Esophagus mucosa (tissue), 1 donor: ENCODE measurements around the gene AIF1L. TPM values are rescaled to one million over a fixed set of nuclear protein-coding genes. Genes with fewer than 3 reads are reported as not detected.
A peak's percentile ranks its signal among the peaks of the same experiment; 100 is the strongest.

Source experiments
- ATAC-seq: fragments of 200-7000 bp; cut with Tn5 transposase; one replicate; pipeline ENCODE4 v1.9.1; 2020
- total RNA-seq: library from RNA; stranded (reverse); gene quantifications from one replicate; pipeline ENCODE4 v1.2.4, GENCODE V29; 2023
- donor health status: DM: yes; HTN: yes; CAD: no.

The AIF1L gene
- 63.3 TPM for total RNA-seq

DNA sequence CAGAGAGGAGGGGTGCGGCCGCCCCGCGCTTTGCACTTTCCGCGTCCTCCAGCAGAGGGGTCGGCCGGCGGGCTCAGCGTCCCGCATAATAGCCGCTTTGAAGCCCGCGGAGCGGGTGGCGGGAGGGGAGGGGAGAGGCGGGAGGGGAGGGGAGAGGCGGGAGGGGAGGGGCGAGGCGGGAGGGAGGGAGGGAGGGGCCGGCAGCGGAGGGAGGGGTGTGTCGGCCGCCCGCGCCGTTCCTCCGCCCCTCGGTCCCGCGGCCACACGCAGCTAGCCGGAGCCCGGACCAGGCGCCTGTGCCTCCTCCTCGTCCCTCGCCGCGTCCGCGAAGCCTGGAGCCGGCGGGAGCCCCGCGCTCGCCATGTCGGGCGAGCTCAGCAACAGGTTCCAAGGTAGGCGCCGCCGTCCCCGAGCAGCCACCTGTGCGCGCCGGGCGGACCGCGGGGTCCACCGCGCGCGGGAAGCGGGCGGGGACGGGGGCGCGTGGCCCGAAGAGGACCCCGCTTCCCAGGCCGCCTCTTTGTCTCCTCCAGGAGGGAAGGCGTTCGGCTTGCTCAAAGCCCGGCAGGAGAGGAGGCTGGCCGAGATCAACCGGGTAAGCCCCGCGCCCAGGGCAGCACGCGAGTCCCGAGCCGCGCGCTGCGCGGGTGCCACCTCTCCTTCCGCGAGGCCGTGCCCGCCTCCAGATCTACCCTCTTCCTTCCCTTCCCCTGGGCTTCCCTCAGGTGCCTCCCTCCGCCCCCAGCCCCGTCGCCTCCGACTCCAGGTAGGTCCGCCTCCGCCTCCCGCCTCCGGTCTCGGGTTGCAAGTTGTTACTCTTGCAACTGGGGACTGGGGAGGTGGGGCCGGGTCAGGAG is at the start of gene AIF1L:
AIF1L (plus strand) TSS at position 263 of the 857 bp plus-strand sequence; CDS start at position 362, 99 bp downstream.
- peak; percentile 3 for ATAC-seq

DNA sequence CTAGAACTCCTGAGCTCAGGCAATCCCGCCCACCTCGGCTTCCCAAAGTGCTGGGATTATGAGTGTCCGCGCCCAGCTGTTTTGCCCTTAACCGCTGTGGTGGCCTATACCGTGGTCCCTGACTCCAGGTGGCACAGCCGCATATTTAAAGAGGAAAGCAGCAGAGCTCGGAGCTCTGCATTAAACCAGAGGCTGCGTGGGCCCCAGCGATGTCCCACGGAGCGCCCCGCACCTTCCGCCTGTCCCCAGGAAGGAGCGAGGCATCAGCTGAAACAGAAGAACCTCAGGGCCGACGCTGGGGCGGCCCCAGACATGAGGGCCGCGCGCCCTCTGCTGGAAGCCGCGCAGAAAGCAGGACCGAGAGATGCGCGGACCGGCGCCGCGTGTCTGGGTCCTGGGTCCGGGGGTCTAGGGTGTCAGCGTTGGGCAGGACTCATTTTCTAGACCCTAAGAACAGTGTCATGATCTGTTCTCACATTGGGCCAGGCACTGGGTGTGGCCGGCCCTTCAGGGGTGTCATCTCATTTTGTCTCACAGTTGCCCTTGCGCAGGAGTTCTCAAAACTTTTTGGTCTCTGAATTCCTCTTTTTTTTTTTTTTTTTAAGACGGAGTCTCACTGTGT is 49.6 kb upstream of the AIF1L start:
- peak; percentile 78 for ATAC-seq

DNA sequence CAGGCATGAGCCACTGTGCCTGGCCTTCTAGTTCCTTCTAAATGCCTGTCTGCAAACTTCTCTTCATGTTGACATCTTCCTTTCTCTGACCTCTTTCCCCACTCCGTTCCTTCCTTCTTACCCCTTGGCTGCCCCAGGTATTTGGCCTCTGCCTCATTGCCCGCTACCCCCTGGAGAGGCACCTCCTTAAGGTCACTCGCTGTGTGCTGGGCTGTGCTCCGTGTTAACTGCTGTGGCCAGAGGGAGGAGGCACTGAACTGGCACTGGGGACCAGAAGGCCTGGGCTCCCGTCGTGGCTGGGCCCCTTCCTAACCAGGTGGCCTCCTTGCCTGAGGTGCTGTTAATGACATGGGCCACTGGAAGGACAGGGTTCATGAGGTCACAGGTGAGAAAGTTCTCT is 48.0 kb upstream of the AIF1L start:
- ATAC-seq: no peak

DNA sequence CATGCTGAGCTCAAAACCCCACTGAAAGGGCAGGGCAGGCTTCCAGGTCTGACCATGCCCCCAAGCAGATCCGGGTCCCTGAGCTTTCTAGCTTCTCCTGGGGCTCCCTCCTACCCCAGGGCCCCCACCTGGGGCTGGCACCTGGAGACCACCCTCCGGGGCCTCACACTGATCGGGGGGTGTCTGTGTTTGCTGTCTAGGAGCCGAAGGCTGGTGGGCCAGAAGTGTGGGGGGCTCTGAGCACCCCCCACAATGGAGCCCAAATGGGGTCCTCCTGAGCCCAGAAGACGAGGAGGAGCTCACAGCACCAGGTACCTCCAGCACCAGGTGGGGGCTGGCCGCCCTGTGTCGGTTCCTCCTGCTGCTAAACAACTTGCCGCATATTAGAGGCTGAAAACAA is 47.5 kb upstream of the AIF1L start:
- no peak for ATAC-seq

DNA sequence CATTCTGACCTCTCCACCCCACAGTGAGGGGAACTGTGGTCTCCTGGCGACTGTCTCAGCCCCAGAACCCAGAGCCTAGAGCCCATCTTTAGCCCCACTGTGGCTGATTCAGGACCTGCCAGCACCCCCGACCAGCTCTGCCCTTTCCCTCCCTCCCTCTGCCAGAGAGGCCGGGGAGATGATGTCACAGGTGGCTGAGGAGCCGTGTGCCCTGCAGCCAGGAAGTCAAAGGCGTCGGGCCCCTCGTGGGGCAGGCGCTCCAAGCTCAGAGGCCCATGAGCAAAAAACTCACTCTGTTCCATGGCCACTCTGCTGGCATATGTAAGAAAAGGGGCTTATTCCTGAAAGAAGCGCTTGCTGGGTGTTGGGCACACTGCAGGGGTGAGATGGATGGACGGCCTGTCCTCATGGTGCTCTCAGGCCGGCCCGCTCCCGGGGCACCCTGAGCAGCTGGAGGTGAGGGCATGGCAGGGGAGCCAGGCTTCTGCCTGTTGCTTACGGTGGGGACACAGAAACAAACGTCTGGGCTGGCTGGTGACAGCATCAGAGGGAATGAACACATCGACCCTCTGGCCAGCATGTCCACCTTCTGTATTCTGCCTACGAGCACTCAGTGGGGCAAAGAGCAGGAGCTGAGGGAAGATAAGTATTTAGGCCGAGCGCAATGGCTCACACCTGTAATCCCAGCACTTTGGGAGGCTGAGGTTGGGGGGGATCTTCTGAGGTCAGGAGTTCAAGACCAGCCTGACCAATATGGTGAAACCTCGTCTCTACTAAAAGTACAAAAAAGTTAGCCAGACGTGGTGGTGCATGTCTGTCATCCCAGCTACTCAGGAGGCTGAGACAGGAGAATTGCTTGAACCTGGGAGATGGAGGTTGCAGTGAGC is 46.3 kb upstream of the AIF1L start:
- no peak for ATAC-seq

DNA sequence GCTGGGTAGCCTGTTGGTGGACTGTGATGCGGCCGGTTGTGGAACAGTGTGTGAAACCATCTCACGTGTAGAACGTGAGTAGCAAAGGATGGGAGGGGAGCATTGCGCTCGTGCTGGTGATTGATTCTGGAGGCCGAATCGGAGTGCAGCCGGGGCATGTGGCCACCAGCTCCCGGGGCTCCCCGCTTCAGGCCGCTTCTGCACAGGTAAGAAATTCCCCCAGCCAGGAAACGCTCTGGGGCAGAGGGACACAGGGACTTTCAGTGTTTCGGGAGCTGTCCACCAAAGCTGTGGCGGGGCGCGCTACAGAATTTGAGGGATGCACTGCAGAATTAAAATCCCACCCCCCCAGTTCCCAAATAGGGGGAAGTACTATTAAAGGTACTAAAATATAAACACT is 45.5 kb upstream of the AIF1L start:
- no peak for ATAC-seq

DNA sequence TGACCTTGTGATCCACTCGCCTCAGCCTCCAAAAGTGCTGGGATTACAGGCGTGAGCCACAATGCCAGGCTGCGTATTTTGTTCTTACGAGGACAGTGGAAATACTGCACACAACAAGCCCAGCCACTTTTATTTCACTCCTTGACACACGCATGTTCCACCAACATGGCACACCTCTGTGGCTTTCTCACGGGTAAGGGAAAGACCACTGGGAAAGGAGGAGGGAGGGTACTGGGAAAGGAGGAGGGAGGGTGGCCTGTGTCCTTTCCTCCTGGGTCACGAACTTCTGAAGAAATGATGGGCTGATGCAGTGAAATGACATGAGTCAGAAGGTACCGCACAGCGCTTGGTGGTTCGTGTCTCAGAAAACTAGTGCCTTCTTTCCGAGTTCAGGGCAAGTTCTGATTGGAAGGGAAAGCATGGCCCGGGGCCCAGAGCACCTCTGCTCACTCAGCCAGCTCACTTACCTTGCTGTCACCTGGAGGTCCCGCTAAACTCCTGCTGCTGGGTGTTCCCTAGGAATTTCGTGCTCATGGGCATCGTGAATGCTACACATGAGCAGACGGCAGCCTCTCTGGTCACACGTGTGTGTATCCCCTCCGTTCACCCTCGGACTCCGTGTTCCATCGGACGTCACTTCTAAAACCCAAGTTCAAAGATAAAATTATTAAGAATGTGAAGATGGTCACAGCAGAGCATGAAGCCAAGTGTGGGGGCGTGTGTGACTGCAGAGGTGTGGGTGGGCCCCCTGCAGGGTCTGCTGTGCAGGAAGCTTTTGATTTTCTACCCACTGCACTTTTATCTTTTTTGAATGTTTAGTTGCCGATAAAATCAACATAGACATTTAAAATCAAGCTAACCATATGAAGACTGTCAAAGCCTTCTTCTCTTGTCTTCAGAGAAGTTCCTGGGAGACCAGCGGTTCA is 44.5 kb upstream of the AIF1L start:
- ATAC-seq: peak; percentile 6

DNA sequence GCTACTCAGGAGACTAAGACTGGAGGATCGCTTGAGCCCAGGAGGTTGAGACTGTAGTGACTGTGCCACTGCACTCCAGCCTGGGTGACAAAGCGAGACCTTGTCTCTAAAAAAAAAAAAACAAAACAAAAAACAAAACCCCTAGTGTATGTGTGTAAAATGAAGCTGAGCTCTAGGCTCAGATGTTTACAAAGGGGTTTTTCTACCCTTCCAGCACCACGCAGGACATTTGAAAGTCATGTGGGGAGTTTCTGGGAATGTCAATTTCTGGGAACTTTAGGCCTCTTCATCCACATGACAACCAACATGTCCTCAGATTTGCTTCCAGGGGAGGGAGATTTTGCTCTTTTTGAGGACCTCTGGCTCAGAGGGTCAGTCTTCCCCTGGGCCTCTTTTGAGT is 42.4 kb upstream of the AIF1L start:
- ATAC-seq: no peak

DNA sequence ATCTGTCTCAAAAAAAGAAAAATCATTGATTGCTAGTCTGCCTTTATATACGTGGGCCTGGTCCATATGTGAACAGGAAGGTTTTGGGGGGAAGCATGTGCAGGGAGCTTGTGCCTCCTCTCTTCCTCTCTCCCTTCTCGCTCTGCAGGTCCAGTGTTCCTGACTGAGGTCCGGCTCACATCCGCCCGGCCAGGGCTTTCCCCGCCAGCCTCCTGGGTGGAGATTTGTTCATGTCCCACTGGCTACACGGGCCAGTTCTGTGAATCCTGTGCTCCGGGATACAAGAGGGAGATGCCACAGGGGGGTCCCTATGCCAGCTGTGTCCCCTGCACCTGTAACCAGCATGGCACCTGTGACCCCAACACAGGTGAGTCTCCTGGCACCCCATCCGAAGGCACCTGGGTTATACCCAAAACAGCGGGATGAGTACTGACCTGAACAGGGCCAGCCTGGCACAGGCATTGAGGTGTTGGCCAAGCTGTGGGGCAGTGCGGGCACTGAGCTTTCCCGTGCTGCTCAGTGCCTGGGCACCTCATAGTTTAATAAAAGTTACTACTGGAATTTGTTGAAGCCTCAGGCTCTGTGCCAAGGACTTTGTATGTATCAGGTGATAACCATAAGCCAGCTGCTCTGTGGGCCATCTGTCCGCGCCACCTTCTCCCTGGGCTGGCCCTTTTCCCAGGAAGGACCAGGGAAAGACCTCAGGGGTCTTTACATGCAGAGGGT is 39.4 kb upstream of the AIF1L start:
- ATAC-seq: no peak

DNA sequence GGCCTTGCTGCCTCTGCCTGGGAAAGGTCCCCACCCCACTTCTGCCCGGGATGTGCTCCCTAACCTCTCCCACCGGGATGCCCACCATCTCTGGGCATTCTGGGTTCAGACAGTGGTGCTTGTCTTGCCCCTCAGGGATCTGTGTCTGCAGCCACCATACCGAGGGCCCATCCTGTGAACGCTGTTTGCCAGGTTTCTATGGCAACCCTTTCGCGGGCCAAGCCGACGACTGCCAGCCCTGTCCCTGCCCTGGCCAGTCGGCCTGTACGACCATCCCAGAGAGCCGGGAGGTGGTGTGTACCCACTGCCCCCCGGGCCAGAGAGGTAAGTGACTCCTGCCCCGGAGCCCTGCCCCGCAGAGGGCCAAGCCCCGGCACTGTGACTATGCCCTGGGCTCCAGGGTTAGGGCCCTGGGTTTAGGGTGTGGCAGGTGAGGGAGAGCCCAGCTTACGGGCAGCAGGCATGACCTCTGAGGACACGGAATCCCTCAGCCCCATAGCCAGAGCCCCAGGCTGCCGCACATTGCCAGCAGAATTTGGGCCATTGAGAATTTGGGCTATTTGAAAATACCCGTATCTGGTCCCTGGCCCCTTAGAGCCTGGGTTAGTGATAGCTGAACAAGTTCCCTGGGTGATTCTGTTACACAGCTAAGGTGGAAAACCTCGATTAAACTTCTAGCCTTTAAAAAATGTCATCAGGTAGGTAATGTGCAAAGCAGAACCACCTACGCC is 35.3 kb upstream of the AIF1L start:
- ATAC-seq: peak; percentile 22

DNA sequence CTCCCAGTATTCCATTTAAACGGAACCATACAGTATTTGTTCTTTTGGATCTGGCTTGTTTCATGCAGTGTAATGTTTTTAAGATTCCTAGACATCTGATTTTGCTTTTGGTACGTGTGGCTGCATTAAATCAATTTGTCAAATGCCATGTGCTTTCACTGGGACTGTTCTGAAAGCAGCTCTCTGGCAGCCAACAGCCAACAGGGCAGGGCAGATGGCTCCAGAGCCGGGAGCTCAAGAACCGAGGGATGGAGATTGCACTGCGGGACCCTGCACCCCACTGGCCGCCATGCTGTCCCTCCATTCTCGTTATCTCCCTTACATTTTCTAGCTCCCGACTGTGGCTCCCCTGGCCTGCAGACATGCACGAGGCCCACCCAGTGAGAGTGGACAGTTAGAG is 33.4 kb upstream of the AIF1L start:
- ATAC-seq: no peak

DNA sequence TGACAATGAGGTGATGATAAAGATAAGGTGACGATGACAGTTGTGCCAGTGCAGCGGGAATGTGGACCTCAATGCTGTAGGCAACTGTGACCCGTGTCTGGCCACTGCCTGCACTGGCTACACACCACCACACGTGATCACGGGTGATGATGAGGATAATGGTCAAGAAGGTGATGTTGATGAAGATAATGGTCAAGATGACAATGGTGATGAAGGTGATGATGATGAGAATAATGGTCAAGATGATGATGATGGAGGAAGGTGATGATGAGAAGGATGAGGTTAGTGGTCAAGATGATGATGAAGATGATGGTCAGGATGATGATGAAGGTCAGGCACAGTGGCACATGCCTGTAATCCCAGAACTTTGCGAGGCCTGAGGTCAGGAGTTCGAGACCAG is 30.7 kb upstream of the AIF1L start:
- no peak for ATAC-seq

DNA sequence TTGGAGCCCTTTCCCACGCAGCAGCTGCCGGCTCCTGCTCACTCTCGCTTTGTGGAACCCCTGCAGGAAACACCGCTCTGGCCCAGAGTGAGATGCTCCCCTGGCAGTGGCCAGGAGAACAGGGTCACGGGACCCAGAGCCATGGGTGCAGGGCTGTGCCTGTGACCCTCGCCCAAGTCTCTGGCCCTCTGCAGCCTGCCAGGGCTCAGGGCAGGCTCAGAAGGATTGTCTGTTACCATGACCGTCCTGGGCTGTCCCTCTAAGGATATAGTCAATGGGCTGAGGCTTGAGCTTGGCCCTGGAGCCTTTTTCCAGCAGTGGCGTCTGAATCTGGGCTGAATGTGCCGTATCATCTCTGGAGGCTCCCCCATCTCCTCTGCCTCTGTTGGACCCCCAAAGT is 28.7 kb upstream of the AIF1L start:
- ATAC-seq: no peak

DNA sequence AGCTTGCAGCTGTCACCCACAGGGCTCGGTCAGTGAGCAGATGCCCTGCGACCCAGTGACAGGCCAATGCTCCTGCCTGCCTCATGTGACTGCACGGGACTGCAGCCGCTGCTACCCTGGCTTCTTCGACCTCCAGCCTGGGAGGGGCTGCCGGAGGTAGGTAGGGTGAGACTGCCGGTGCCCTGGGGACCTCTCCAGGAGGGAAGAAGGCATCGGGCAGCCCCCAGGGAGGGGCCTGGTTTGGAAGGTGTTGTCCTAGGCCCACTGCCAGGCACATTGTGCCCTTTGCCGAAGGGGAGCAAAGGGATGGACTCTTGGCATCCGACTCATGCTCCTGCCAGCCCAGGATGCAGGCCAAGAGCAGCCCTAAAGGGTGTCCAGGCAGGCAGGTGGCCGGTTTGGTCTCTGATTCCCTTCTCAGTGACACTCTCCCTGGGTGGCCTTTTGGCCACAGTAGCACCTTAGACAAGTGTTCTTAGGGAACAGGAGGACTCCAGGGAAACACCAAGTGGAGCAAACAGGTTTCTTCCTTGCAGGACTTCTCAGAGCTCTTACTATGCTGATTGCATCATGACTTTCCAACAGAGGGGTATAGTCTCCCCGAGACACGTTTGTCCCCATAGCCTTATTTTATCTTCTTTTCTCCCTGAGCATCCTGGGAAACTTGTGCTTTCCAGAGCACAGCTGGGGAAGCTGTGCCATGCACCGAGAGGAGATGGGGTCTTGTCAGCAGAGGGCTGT is 28.1 kb upstream of the AIF1L start:
- no peak for ATAC-seq

DNA sequence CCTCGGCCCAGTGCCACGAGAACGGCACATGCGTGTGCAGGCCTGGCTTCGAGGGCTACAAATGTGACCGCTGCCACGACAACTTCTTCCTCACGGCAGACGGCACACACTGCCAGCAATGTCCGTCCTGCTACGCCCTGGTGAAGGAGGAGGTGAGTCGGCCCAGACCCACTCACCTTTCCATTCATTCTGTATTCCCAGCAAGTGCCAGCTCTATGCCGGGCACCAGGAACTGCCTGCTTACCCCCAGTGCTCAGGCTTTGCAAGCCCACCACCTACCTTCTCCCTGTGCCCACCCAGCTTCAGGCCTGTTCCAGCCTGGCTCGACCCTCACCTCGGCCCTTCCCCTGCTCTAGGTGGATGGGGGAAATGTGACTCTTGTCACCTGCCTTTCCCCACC is 26.6 kb upstream of the AIF1L start:
- no peak for ATAC-seq

DNA sequence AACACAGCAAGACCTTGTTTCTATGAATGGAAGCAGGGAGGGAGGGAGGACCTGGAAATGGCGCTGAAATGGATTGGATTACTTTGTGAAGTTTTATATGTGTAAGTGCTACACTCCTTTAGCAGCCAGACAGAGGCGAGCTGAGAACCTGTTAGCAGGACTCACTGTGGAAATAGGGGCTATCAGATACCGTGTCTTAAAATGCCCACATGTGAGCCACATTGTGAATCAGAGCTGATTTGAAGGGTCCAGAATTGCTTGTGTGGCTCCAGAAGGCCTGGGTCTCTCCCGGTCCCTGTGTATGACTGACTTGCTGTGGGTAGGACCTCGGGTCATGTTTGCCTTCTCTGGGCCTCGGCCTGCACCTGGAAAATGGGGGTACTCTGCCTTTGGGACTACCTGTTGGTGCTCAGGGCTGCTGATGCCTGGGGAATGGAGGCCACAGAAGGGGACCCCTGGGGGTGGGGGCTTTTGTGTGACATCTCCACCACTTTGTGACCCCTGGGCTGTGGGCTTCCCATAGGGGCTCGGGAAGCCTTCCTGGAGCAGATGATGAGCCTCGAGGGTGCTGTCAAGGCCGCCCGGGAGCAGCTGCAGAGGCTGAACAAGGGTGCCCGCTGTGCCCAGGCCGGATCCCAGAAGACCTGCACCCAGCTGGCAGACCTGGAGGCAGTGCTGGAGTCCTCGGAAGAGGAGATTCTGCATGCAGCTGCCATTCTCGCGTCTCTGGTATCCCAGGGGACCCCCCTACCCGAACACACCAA is 24.0 kb upstream of the AIF1L start:
- ATAC-seq: no peak

DNA sequence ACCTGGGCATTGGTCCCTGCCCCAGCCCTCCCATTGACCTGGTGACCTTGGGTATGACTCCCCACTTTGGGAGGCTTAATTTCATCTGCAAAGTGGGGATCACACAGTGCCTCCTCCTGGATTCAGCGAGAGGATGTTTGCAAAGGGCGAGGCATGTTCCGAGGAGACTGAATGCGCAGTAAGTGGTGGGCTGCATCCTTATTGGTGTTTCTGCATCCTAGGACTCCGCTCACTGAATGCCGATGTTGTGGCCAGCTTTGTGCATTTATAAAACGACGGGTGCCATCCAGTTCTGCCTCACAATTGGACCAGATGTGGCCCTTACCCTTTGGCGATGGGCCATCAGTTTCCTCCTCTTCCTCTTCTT is 23.5 kb upstream of the AIF1L start:
- ATAC-seq: no peak

DNA sequence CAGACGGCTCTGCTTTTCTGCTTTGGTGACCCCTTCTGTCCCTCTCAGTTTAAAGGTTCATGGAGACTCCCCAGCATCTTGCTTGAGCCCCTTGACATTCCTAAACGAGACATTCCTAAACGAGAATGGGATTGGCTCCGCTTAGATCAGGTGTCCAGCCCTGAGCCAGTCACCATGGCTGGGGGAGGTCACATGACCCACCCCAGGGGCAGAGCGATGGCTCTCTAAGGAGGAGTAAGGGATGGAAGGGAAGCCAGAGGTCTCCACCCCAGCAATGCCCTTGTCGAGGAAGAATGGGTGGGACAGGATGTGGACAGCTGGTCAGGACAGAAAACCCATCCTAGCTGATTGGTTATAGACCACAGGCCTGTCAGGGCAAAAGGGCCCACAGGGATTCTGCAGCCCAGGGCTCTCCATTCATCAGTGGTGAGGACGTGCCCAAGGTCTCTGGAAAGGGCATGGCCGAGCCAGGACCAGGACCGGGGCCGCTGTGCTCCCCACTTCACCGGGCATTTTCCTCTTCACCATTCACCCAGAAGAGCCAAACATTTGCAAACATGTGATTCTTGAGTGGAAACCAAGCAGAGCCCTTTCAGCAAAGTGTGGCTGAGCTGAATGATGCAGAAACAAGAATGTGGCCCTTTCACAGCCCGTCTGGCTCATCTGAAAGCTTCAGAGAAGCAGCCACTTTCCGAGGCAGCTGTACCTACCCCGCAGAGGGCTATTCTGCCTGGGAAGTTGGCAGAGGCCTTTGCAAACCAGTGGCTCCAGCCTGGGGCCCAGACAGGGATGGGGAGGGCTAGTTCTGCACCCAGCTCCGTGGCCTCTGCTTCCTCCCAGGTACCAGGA is 19.8 kb upstream of the AIF1L start:
- no peak for ATAC-seq
